Hindlimb muscle (tissue), 1 donor: Measurements from ENCODE around the gene CDKL1. TPM values are rescaled to one million over a fixed set of nuclear protein-coding genes. Genes with fewer than 3 reads are reported as not detected.

Source experiments
- polyA plus RNA-seq: library from polyadenylated mRNA; unstranded; fragments of 120-200 nt; gene quantifications from one replicate; pipeline ENCODE4 v1.2.1, GENCODE V29; 2013; ENCODE audit not compliant: insufficient read length

Gene CDKL1
- polyA plus RNA-seq, 1 donor = 7.2 TPM

Other genes with a start within 250 kb of the CDKL1 start
- 39.5 TPM for gene SOS2, start 165.3 kb downstream of the CDKL1 start, polyA plus RNA-seq
- 6.7 TPM for gene L2HGDH, start 84.7 kb downstream of the CDKL1 start, polyA plus RNA-seq
- gene DMAC2L, start 84.6 kb downstream of the CDKL1 start, polyA plus RNA-seq = 18.5 TPM
- 27.1 TPM for gene MAP4K5, start 135.7 kb upstream of the CDKL1 start, polyA plus RNA-seq
- gene ATL1, start 163.3 kb upstream of the CDKL1 start, polyA plus RNA-seq = 4.4 TPM